NCI-H69 (cell line): ENCODE data around the gene TBX15.
A peak's percentile ranks its signal among the peaks of the same experiment; 100 is the strongest.

Experiments
- DNase-seq: peaks from one replicate; lab custom pipeline; 2025; lab: John Stamatoyannopoulos, UW

The TBX15 gene

DNA sequence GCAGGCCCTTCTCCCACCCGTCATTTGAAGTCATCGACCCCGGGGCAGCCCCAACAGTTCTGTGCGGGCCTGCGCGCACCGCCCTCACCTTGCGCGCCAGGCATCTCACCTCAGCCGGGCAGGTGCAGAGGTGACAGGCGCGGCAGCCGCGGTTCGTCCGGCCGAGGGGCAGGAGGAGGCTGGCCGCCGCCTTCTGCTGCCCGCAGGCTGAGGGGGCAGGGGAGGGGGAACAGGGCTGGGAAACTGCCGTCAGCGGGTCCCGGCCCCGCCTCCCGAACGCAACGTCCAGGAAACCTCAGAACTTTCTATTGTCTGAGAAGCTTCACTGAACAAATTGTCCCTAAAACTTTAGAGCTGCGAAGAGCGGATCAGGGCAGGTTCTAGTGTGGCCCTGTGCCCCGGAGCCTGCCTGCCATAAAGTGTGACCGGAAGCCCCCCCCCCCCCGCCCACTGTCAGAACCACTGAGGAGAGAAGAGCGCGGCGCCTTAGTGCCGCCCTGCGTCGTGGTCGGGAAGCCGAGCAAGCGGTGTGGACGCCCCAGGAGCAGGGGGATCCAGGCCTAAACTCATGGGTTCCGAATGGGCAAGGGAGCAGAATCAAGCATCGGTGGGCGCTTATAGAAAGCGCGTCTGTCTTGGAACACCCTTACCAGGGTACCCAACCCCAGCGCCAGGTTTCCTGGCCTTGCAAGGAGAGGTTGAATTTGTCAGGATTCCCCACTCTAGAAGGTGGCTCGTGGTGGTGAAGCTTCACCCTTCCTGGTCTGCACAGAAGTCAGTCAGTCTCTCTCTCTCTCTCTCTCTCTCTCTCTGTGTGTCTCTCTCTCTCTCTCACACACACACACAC lies 13.3 kb upstream of the TBX15 start:
- no peak for DNase-seq

DNA sequence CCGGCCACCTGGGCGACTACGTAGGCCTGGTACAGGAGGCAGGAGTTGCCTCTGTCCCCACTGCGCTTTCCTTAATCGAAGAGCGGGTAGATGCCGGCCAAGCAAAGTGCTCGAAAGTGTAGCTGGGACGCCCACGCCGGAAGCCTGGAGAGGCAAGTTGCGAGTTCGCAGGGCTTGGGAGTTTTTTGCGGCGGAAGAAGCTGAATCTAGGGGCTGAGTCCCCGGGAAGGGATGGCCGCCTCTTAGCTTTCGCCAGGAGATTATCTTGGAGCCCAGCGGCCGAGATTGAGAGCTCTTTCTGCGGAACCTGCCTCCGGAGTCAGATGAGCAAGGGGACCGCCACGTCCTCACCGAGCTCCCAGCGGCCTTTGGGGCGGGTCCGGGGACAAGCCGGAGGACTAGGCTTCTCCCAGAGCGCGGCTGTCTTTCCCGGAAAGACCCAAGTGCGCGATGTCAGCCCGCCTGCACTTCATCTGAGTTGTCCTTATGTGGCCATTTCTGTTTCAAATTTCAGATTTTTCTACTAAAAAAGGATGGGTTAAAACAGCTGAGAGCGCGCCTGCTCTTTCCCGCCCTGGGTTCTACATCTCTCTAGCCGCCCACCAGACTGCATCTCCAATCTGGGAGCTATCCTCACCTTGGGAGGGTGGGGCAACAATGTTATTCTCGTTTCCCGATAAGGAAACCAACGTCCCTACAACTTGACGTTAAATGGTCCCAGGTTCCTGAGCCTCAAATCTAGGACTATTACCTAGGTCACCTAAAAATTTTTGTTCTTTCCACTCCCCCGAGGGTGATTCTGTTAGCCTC lies 12.4 kb upstream of the TBX15 start:
- DNase-seq = no peak

DNA sequence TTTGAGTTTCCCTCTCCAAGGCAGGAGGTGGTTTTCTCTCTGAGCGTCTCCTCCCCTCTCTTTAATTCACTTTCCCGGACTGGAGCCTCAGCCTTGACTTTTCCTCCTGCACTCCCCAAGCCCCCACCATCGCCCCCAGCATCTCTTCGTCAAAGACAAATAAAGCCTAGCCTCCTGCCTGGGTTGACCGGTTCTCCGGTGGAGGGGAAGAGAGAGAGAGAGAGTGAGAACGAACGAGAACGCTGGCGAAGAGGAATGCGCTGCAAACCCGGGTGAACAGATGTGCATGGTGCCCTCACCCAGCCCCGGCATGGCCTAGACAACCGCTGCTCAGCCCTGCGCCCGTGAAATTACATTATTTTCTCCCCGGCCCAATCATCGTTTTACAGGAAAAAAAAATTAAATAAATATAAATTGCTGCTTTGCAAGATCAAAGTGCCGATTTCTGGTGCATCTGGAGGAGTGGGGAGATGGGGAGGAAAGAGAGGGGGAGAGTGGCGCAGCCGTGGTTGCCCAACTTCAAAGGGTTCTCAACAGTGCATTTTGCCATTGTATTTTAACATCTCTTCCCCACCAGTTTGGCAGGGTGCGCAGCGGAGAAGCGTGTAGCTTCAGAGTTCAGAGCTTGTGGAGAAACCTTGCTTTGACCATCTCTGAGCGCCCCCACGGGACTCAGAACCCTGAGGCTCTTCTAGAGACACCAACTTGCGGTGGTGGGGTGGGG lies 11.4 kb upstream of the TBX15 start:
- DNase-seq = no peak

DNA sequence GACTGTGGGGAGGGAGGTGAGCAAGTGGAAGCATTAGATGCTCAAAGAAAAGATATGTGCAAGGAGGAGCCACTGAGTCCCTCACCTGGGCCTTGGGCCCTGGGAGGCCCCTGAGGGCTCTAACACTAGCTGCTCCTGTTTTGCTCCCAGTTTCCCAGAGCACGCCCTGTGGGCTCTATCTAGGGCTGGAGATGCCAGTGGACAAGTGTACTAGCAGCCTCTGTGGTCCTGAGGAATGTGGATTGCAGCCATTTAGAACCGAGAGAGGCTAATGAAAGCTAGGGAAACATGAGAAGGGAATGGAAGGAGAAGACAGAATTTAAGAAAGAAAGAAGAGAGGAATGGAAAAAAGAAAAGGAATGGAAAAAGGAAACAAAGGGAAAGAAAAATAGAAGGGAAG lies 10.0 kb upstream of the TBX15 start:
- DNase-seq = no peak

DNA sequence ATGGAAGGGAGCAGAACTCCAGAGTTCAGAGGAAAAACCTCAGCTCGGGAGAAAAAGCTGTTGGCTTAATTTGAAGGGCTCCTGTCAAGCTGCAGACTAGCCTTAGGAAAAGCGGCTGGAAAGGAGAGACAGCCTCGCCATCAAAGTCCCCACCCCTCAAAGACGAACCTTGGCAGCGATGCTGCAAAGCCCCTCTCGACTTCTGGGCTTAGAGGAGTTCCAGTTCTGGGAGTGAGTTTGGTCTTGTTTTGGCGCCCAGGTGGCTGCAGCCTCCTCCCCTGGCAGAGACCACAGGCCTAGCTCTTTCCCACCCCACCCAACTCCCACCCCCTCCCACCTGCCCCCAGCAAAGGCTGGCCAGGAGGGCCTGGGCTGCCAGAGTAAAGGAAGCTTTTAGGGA lies 9.1 kb upstream of the TBX15 start:
- DNase-seq = no peak

DNA sequence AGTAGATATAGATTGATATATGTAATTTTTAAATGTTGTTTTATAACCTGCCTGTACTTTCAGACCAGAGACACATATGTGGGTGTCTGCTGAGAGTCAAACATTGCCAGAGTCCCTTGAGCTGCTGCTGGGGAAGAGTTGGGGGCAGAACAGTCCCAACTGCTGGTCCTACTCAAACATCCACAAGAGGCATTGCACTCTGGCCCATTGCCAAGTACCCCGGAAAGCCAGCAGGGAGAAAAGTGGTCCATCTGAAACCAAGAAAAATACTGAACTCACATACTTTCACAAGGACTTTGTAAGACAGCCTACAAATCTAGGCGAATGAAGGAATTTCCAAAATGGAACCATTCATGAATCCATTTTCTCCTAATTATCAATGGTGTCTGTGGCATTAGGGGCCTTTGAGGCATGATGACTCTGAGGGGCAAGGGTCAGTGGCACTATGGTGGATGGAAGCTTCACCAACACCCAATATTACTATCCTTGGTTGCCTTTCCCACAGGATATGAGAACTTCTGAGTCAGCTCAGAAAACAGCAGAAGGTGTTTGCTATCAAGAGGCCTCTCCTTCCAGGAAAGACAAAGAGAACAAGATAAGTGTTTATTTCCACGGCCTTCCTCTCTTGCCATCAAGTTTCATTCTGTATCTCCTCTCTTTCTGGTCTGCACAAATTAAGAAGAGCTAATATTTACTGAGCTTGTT lies 7.3 kb upstream of the TBX15 start:
- no peak for DNase-seq

DNA sequence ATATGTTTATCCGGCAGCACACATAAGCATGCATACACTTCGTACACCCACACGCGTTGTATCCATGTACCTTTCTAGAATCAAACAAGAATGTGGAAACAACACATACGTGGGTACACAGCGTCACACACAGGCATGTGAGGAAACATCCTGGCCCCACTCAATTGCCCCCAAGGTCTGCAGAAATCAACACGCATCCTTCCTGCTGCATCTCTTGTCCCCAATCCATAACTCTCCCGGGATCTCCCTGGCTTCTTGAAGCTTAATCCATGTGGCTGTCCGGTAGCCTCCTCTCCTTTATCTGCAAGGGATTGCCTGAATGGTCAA lies 5.5 kb upstream of the TBX15 start:
- DNase-seq = no peak

DNA sequence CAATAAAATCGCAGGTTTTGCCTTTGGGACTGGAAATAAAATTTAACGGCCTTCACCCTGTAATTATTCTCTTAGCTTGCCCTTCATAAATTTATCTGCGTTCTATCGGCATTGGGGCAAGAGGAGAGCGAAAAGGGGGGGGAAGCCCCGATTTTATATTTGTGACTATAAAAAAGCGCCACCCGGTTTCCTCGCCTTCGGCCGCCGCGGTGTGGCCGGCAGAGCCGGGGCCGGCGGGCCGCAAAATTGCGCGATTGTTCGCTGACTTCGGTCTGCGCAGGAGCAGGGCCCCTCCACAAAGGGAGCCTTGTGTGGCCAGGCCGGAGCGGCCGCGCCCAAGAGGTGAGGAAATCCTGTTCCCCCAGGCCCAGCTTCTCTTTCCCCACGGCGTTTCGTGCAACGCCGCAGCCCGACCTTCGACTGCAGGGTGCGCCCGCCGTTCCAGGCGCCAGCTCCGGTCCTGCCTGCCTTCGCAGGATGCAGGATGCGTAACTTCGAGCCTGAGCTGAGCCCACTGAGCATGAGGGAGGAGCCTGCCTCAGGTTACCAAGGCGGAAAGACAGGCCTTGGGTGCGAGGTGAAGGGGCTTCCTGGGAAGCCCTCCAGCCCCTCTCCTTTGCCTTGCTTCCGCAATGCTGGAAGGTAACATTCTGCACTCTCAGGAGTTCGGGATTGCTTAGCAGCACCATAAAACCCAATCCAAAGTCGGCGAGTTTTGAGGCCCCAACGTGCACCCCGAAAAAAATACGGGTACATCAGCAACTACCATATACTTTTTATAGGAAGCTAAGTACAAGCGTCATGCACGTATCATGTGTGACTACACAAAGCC lies 4.9 kb upstream of the TBX15 start:
- DNase-seq = no peak

DNA sequence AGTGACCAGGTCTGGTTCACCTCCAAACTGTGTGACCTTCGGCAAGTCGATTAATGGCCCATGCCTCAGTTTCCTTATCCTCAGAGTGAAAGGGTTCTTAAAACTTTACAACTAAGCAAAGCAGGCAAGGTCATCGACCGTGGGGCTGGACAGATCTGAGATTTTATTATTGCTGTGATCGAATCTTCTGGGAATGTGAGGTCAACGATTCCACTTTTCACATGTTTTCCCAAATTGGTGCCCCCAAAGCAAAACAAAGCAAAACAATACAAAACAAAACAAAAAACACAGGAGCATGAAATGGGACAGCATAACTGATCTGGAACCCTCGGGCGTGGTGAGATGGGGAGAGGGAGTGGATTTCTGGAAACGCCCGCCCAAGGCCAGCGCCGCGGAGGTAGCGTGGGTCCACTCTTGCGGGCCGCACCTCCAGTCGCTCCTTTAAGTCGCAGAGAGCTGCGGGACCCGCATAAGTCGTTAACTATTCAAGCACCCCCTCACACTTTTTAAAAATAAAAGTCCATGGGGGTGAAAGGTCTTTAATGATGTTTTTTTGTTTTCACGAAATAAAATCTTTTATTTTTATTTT lies 4.2 kb upstream of the TBX15 start:
- DNase-seq = no peak

DNA sequence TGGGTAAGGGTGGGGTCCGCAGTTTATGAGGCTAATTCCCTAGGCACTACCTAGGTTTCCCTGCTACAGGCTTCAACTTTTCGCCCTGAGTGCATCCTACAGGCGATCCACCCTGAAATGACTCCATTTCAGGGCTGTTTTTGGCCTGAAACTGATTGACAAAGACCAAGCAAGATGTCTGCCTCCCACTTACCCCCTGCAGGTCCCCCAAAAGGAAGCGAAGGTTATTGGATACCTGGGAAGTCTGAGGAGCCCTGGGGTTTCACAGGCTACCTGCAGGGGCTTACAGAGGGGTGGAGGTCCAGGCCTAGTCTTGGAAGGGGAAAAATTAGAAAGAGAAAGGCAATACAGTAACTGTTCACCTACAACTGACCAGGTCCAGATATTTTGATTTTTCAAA lies 3.3 kb upstream of the TBX15 start:
- no peak for DNase-seq

DNA sequence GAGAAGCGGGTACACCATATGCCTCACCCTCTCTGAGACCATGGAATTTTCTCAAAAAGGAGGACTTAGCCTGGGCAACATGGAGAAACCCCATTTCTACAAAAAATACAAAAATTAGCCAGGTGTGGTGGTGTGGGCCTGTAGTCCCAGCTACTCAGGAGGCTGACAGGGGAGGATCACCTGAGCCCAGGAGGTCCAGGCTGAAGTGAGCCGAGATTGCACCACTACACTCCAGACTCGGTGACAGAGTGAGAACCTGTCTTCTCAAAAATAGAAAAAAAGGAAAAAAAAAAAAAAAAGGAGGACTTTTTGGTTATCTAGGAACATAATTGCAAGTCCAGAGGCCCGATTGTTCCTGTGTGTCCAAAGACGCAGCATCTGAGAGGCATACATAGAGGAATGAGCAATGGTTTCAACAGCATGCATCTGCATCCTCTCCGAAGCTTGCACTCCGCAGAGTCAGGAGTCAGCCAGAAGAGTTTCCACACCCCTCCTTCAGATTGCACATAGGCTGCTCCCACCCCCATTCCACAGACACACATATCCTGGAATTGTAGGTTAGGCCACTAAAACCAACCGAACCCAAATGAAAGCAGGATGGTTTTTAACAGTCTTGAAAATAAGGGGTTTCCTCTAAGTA lies 2.5 kb upstream of the TBX15 start:
- DNase-seq = no peak

DNA sequence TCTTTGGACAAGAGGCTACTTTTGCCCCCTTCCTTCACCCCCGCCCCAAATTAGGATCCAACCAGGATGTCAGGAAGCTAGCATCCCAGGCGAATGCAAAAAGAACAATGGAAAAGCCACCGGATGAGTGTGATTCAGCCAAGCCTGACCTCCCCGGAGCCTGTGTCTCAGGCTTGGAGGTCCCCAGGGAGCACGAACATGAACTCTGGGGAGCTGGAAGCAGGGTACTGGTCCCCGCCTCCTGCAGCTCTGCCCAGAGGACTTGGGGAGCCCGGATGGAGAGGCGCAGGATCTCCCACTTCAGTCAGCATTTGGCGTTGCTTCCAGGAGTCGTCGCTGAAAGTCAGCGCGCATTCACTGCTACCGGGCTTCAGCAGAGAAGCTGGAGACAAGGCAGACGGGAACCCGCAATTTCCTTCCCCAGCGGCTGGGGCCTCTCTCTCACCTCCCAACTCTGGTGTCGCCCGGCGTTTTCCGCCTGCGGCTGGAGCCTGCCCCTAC lies 1.8 kb upstream of the TBX15 start:
- DNase-seq = no peak

DNA sequence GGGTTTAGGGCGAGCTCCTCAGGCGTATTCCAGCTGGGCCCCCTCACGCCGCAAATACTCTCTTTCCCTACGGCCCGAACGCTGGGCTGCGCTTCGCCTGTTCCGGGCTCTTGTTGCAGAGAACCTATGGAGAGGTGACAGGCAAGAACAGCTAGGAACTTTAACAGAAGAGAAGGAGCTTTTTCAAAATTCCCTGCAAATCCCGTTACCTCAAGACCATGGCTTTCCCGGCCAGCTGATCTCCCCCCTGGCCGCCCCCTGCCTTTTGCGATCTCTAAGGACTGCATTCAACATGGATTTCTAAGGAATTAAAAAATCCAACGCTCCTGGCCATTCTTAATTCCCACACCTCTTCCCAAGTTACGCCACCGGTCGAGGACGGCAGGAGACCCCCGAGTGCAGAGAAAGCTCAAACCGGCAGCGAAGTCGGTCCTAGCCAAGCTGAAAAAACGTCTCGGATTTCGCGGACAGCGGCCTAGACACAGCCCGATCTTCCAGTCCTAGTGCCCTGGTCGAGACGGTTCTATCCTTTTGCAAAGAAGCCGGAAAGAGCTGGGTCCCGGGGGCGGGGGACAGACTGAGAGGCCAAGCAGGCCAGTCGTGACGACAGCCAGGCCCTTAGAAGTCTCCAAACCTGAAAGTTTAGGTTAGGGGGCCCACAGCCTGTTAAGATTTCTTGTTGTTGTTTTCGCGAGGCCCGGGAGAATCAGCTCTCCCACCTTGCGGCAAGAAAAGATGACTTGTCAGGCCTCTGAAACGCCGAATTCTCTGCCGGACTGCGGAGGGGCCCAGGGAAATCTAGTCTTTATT lies 1.1 kb upstream of the TBX15 start:
- no peak for DNase-seq

DNA sequence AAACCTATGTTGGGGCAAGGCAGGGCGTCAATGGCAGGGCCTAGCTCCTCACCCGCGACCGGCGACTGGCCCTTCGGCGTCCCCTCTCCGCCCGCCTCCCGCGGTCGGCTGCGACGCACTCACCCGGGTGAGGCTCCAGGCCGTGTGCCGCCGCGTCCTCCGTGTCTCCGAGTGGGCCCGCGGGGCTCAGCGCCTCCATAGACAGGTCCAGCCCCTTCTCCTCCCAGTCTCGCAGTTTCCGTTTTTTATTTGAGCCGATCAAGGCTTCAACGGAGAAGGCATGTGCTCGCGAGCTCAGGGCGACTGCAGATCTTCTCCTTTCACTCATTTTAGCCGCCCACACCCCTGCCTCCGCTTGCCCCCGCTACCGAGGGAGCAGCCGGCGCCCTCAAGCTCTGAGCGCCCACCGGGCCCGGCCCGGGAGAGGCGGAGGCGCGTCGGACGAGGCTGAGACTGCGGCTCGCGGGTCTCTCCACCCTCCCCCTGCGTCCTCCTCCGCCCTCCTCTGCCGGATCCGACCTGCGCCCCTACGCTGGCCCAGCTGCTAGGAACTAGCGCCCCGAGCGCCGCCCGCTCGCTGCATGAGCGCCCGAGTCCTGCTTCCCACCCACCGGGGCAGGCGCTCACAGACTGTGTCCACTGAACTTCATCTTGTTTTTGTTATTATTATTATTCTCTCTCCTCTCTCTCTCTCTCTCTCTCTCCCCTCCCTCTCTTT lies 516 bp downstream of the TBX15 start:
- DNase-seq = peak; percentile 48

DNA sequence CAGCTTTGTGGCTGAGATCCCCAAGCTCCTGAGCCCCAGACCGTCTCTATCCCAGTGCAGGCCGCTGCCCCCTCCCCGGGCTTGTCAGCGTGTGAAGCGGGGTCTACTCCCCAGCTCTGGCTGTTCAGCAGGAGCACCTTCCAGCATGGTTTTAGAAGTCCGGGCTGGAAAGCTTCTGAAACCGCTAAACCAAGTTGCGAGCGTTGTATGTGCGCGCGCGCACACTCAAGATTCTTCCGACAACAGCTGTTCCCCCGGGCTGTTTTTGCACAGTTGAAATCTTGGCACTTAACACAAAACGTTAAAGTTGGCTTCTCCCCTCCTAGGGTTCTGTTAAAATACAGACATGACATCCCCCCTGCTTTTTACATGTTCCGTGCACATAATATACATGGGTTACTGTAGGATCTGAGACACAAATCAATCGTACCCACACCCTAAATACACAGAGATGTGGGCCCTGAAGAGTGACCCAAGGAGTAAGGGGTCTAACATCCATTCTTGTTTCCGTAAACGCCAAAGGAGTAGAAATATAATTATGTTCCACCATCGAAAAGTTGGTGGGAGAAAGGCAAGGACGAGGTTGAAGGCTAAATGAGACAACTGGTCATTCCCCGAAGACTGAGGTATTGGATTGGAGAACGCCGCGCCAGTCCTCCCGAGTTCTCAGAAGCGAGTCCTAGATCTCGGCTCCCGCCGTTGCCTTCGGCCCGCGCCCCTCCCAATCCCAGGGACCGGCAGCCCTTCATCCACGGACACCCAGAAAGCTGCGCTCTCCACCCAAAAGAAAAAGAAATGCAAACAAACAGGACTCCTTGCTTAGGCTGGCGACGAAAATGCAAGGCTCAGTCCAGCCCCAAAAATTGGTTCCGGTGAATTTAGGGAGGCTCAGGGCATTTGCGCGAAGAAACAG lies 1.3 kb downstream of the TBX15 start:
- DNase-seq = no peak

DNA sequence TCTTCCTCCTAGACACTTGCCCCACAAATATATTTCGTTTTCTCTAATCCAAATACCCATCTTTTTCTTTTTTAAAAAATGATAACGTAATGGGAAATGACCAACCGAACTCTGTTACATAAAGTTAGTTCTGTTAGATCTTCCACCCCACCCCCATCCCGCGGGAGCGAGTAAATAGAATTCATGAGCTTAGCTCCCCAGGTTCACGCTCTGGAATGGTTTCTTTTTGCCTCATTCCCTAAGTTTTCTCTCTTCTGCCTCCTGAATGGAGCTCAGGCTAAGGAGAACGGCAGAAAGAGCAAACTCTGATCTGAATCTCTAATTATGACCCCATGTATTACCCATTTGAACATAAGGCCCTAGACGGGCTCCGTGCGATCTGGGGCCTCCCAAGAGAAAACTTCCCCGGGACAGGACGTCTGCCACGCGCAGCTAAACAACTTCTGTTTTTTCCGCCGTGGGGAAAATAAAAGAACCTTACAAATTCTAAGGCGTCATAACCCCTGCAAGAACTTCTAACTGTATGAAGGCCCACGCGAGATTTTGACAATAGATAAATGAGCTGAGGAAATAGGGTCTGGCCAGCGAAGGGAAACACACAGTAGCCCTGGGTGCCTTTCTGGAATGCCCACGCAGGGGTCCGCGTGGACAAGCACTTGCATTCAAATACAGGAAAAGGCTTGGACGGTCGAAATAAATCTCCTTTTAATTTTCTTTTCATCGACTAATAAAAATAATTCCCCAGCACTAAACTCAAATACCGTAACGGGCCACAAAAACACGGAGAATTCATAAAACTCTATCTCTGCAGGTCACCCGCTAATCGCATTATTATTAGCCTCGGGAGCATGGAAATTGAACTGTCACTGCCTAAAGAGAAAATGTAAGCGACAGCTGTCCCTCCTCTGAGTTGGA lies 2.2 kb downstream of the TBX15 start:
- DNase-seq = no peak
